Trophoblast cell (in vitro differentiated cells and primary cell): ENCODE measurements around the gene HHATL.
A peak's percentile ranks its signal among the peaks of the same experiment; 100 is the strongest.

Source experiments
- DNase-seq, 2 donors: peaks; one replicate each; pipeline ENCODE4 v3.0.0-alpha.2; 2016
- H2AFZ ChIP-seq: 2 replicates; pipeline ENCODE4 v1.6.1; 2013; ENCODE audit warnings: low read length, moderate library complexity, mild to moderate bottlenecking; ENCODE audit not compliant: insufficient read depth, poor library complexity
- H2AK5ac ChIP-seq: 2 replicates; pipeline ENCODE4 v1.6.1; 2013; ENCODE audit warnings: mild to moderate bottlenecking, low read length
- H2BK120ac ChIP-seq: 2 replicates; pipeline ENCODE4 v1.6.1; 2013; ENCODE audit warnings: low read length, mild to moderate bottlenecking, moderate library complexity; ENCODE audit not compliant: insufficient read depth, poor library complexity
- H2BK12ac ChIP-seq: 2 replicates; pipeline ENCODE4 v1.6.1; 2013; ENCODE audit warnings: mild to moderate bottlenecking, low read length, moderate library complexity
- H2BK5ac ChIP-seq: 2 replicates; pipeline ENCODE4 v1.6.1; 2013; ENCODE audit warnings: low read length, low read depth, moderate library complexity, mild to moderate bottlenecking; ENCODE audit not compliant: poor library complexity
- H3K14ac ChIP-seq: 2 replicates; pipeline ENCODE4 v1.6.1; 2013; ENCODE audit warnings: mild to moderate bottlenecking, low read length
- H3K18ac ChIP-seq: 2 replicates; pipeline ENCODE4 v1.6.1; 2013; ENCODE audit warnings: mild to moderate bottlenecking, low read length
- H3K23ac ChIP-seq: 2 replicates; pipeline ENCODE4 v1.6.1; 2013; ENCODE audit warnings: low read length
- H3K27ac ChIP-seq: 2 replicates; pipeline ENCODE4 v1.5.1; 2013; ENCODE audit warnings: low read depth, mild to moderate bottlenecking, inconsistent platforms, low read length, moderate library complexity
- H3K27me3 ChIP-seq: 2 replicates; pipeline ENCODE4 v1.6.1; 2013; ENCODE audit warnings: inconsistent platforms, mild to moderate bottlenecking, low read length, moderate library complexity; ENCODE audit not compliant: insufficient read depth
- H3K36me3 ChIP-seq, 2 experiments: 1 replicate in 1 of 2; 2 replicates in 1 of 2; pipeline ENCODE4 v1.6.1; 2013; ENCODE audit warnings: low read length in 2 of 2, mild to moderate bottlenecking in 2 of 2, moderate library complexity in 1 of 2; ENCODE audit not compliant: insufficient read depth in 2 of 2, control insufficient read depth in 1 of 2
- H3K4ac ChIP-seq: 2 replicates; pipeline ENCODE4 v1.6.1; 2013; ENCODE audit warnings: low read depth, mild to moderate bottlenecking, low read length, moderate library complexity
- H3K4me1 ChIP-seq, 2 experiments: 1 replicate in 1 of 2; 2 replicates in 1 of 2; pipeline ENCODE4 v1.6.1; 2013; ENCODE audit warnings: low read length in 2 of 2, mild to moderate bottlenecking in 2 of 2, moderate library complexity in 1 of 2; ENCODE audit not compliant: insufficient read depth in 2 of 2, control insufficient read depth in 1 of 2
- H3K4me2 ChIP-seq: 2 replicates; pipeline ENCODE4 v1.6.1; 2013; ENCODE audit warnings: inconsistent platforms, mild to moderate bottlenecking, low read length, moderate library complexity
- H3K4me3 ChIP-seq: 2 replicates; pipeline ENCODE4 v1.5.1; 2013; ENCODE audit warnings: mild to moderate bottlenecking, low read depth, low read length, inconsistent platforms
- H3K79me1 ChIP-seq: one replicate; pipeline ENCODE4 v1.6.1; 2013; ENCODE audit warnings: low read length
- H3K79me2 ChIP-seq: 2 replicates; pipeline ENCODE4 v1.6.1; 2013; ENCODE audit warnings: low read length, mild to moderate bottlenecking; ENCODE audit not compliant: control insufficient read depth, insufficient read depth, poor library complexity
- H3K9ac ChIP-seq: 2 replicates; pipeline ENCODE4 v1.6.1; 2013; ENCODE audit warnings: mild to moderate bottlenecking, low read length
- H3K9me3 ChIP-seq: 2 replicates; pipeline ENCODE4 v1.6.1; 2013; ENCODE audit warnings: low read depth, mild to moderate bottlenecking, control low read depth, inconsistent platforms, low read length; ENCODE audit not compliant: insufficient read depth
- H4K12ac ChIP-seq: 2 replicates; pipeline ENCODE4 v1.6.1; 2013; ENCODE audit warnings: low read depth, mild to moderate bottlenecking, low read length, moderate library complexity
- H4K8ac ChIP-seq: 2 replicates; pipeline ENCODE4 v1.6.1; 2013; ENCODE audit warnings: low read depth, mild to moderate bottlenecking, low read length, moderate library complexity
- H4K91ac ChIP-seq: one replicate; pipeline ENCODE4 v1.6.1; 2013; ENCODE audit warnings: low read depth, mild to moderate bottlenecking, low read length, moderate library complexity
- WGBS: extraction: QIAGEN DNeasy Blood & Tissue Kit; methylation state at CpG from one replicate; pipeline ENCODE4 v1.1.7; 2013; ENCODE audit warnings: missing lambda C conversion rate; ENCODE audit not compliant: insufficient read length, insufficient coverage; ENCODE audit errors: extremely low coverage; 5-methylcytosine and 5-hydroxymethylcytosine counted together

HHATL gene

GRCh38 chr3:42735615-42736014 is 33.0 kb upstream of the HHATL start:
- Histone ChIP-seq H2AFZ (no peak overlapping the region), H3K23ac (no peak overlapping the region), H3K79me1 (no peaks in the 10 kb centered on the region), H2BK5ac (no peak overlapping the region), H4K8ac (no peak overlapping the region), H3K79me2 (no peaks in the 10 kb centered on the region), H3K9ac (no peak overlapping the region), H3K4me3 (no peak overlapping the region), H2BK120ac (no peak overlapping the region), H3K27me3 (no peaks in the 10 kb centered on the region), H2AK5ac (no peak overlapping the region), H3K4me2 (no peak overlapping the region), H3K4me1 (peaks cover 3 to 16% of the 10 kb centered on the region in 2 experiments), H3K18ac (no peak overlapping the region), H3K9me3 (peaks cover 2% of the 10 kb centered on the region), H2BK12ac (no peak overlapping the region), H3K4ac (no peak overlapping the region), H3K36me3 (no peaks in the 10 kb centered on the region), H4K91ac (no peak overlapping the region), H3K14ac (no peak overlapping the region), H3K27ac (no peak overlapping the region), H4K12ac (no peak overlapping the region)
- no peak for DNase-seq
- no CpG with 5 or more reads among the region's 12 CpGs for WGBS

DNA sequence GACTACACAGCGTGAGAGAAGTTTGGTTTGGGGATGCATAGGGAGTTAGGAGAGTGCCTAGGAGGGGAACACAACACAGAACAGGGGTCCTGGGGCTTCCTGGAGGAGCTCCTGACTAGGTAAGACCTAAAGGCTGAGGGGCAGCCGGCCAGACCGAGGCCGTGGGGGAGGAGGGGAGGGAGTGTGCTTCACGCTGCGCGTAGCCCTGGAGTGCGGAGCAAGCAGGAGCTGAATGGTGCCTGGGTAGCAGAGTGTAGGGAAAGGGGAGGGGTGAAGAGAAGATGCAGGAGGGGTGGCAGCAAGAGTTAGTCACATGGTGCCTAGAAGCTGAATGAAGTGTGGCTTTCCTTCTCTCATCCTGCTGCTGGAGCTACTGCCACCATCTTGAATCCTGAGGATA is 32.4 kb upstream of the HHATL start:
- Histone ChIP-seq H3K27me3 (no peaks in the 10 kb centered on the region), H3K27ac (no peak overlapping the region), H2BK120ac (no peak overlapping the region), H2BK12ac (no peak overlapping the region), H4K12ac (no peak overlapping the region), H2BK5ac (no peak overlapping the region), H4K8ac (no peak overlapping the region), H3K4me1 (peaks cover 3 to 16% of the 10 kb centered on the region in 2 experiments), H2AFZ (no peak overlapping the region), H3K36me3 (no peaks in the 10 kb centered on the region), H3K4me2 (no peak overlapping the region), H3K79me2 (no peaks in the 10 kb centered on the region), H3K4ac (no peak overlapping the region), H3K18ac (no peak overlapping the region), H3K23ac (no peak overlapping the region), H2AK5ac (no peak overlapping the region), H3K9me3 (peaks cover 2% of the 10 kb centered on the region), H3K14ac (no peak overlapping the region), H3K4me3 (no peak overlapping the region), H4K91ac (no peak overlapping the region), H3K79me1 (no peaks in the 10 kb centered on the region), H3K9ac (no peak overlapping the region)
- WGBS, result no CpG with 5 or more reads among the region's 8 CpGs
- DNase-seq, result no peak

DNA sequence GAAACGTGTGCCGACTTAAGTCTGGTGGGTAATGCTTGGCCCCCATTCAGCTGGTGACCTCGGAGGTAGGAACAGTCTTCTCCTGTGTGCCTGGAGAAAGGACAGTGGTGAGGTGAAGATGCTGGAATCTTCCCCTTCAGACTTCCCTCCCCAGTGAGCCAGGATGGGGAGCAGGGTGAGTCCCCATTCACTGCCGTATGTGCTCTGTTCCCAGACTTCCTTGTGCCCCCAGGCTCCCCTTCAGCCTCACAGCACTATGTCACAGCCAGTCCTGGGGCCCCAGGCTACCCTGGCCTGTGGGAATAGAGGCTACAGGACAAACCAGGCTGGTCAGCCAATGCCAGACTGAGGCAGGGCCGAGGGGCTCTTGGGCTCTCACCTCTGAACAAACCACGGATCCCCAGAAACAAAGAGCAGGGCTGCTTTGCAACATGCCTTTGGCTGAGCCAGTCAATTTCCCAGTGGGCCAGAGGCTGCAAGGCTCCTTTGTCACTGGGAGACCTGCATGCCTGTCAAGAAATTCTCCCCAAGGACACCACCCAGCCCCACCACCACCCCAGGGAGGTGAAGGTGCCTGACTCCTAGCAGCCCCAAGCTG is 31.8 kb upstream of the HHATL start:
- Histone ChIP-seq H4K8ac (no peak overlapping the region), H3K9ac (no peak overlapping the region), H3K4me1 (peaks cover 3 to 16% of the 10 kb centered on the region in 2 experiments), H3K4me2 (no peak overlapping the region), H2AK5ac (no peak overlapping the region), H2BK120ac (no peak overlapping the region), H3K79me2 (no peaks in the 10 kb centered on the region), H3K14ac (no peak overlapping the region), H2BK5ac (no peak overlapping the region), H3K23ac (no peak overlapping the region), H2BK12ac (no peak overlapping the region), H3K27ac (no peak overlapping the region), H3K4ac (no peak overlapping the region), H3K79me1 (no peaks in the 10 kb centered on the region), H3K4me3 (no peak overlapping the region), H3K36me3 (no peaks in the 10 kb centered on the region), H3K18ac (no peak overlapping the region), H4K12ac (no peak overlapping the region), H4K91ac (no peak overlapping the region), H3K9me3 (peaks cover 2% of the 10 kb centered on the region), H2AFZ (no peak overlapping the region), H3K27me3 (no peaks in the 10 kb centered on the region)
- no CpG with 5 or more reads among the region's 6 CpGs for WGBS
- no peak for DNase-seq

DNA sequence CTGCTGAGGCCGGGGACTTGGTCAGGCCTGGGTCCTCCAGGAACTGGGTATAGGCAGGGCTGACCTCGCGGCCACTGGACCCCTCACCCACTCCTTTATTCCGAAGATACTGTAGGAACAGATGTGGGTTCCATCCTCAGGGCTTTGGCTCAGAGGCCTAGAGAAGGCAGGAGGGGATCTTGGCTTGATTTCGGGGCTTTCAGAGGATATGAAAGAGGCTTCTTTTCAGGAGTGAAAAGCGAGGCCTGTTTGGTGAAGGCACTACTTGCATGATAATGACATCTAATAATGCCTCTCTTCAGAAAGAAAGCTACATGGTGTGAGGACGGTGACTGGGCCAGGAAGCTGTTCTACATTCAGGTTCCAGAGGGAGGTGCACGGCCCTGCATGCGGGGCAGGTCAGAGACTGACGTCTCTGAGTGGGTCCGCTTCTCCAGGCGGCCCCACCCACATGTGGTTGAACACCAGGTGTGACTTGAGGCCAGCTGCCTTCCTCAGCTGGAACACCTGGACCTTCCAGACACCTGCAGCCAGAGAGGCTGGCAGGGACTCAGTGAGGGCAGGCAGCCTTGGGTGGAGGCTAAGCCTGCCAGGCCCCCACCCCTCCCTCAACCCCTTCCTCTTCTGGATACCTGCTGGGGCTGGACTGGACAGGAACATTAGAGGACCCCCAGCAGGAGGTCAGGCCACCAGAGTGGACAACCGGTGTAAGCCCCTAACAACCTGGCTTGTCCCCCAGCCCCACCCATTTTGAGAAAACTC is 31.1 kb upstream of the HHATL start:
- no peak overlapping the region for H3K23ac ChIP-seq
- no peaks in the 10 kb centered on the region for H3K36me3 ChIP-seq
- H3K27me3 ChIP-seq, result peaks cover under 1% of the 10 kb centered on the region
- no peak overlapping the region for H3K18ac ChIP-seq
- peak; percentile 34 to 58 for DNase-seq
- H2BK5ac ChIP-seq, result no peak overlapping the region
- no peak overlapping the region for H4K91ac ChIP-seq
- H3K79me1 ChIP-seq, result no peaks in the 10 kb centered on the region
- peaks cover 3 to 16% of the 10 kb centered on the region in 2 experiments for H3K4me1 ChIP-seq
- no peaks in the 10 kb centered on the region for H3K79me2 ChIP-seq
- peaks cover 4% of the 10 kb centered on the region for H3K9me3 ChIP-seq
- H3K27ac ChIP-seq, result no peak overlapping the region
- no peak overlapping the region for H2BK120ac ChIP-seq
- no peak overlapping the region for H3K9ac ChIP-seq
- no peak overlapping the region for H2AFZ ChIP-seq
- H3K14ac ChIP-seq, result no peak overlapping the region
- no peak overlapping the region for H2BK12ac ChIP-seq
- WGBS, result no CpG with 5 or more reads among the region's 13 CpGs
- no peak overlapping the region for H3K4me2 ChIP-seq
- no peak overlapping the region for H4K12ac ChIP-seq
- H3K4ac ChIP-seq, result no peak overlapping the region
- no peak overlapping the region for H4K8ac ChIP-seq
- H3K4me3 ChIP-seq, result no peak overlapping the region
- no peak overlapping the region for H2AK5ac ChIP-seq
